ENCODE measurements around the gene ODF4. TPM values are rescaled to one million over a fixed set of nuclear protein-coding genes. Genes with fewer than 3 reads are reported as not detected.

ODF4 gene, protein sequence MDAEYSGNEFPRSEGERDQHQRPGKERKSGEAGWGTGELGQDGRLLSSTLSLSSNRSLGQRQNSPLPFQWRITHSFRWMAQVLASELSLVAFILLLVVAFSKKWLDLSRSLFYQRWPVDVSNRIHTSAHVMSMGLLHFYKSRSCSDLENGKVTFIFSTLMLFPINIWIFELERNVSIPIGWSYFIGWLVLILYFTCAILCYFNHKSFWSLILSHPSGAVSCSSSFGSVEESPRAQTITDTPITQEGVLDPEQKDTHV
- not detected in 5 replicates for total RNA-seq (2022; extraction: Qiagen RNA extraction; ENCODE audit: low read depth)

GRCh38 chr17:8339540-8339939 is at the start of gene ODF4:
Gene ODF4 (plus strand): TSS chr17:8339840. CDS start chr17:8340052, 212 bp downstream.

GRCh38 chr17:8376271-8377067 is 36.8 kb downstream of the ODF4 start, which contains the start of gene KRABD2:
Gene KRABD2 (minus strand): TSS chr17:8376704.

DNA sequence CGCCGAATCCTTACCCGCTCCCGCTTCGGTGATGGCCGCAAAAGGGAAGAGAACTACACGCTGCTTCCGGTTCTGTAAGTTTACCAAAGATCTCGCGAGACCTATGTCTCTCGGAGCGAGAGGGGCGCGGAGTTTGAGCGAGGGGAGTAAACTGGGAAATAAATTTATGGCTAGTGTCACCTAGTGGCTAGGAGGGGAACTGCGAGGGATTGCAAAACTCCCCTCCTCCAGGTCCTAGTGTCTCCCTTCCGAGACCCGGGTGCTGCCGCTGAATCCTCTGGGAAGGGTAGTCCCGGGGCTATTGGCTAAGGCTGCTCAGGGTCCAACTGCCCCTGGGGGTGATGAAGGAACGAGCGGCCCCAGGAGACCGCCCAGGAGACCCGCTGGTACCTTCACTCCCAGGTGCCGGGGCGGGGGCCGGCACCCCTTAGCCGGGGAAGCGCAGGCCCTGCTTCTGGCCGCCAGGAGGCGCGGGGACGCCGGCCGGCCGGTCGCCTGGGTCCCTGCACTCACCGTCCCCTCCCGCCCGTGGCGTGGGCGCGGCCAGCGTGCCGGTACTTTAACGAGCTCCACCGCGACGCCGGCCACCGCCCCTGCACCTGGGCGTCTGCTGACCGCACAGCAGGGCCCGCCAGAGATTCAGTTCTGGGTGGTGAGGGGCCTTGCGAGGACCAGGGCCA is 43.6 kb downstream of the ODF4 start, which contains the start of gene RPL26:
TSS of gene RPL26 (minus strand) at position 51 of the 680 bp plus-strand sequence. CDS start 883 bp downstream, outside the sequence.

Other genes starting within 250 kb of the ODF4 start
- 6.6 to 10.9 TPM (median 7.4 TPM) in 5 replicates for gene ALOXE3, start 221.3 kb upstream of the ODF4 start, total RNA-seq (2022; extraction: Qiagen RNA extraction; ENCODE audit: low read depth)
- gene HES7, start 215.7 kb upstream of the ODF4 start, total RNA-seq (2022; extraction: Qiagen RNA extraction; ENCODE audit: low read depth): 2.3 to 3.0 TPM (median 2.9 TPM) in 5 replicates
- 22.7 to 29.3 TPM (median 25.0 TPM) in 5 replicates for gene PER1, start 187.4 kb upstream of the ODF4 start, total RNA-seq (2022; extraction: Qiagen RNA extraction; ENCODE audit: low read depth)
- 21.3 to 31.2 TPM (median 26.8 TPM) in 5 replicates for gene VAMP2, start 176.9 kb upstream of the ODF4 start, total RNA-seq (2022; extraction: Qiagen RNA extraction; ENCODE audit: low read depth)
- 17.5 to 22.1 TPM (median 20.1 TPM) in 5 replicates for gene TMEM107, start 163.5 kb upstream of the ODF4 start, total RNA-seq (2022; extraction: Qiagen RNA extraction; ENCODE audit: low read depth)
- 5.6 to 8.8 TPM (median 7.6 TPM) in 5 replicates for gene BORCS6, start 149.7 kb upstream of the ODF4 start, total RNA-seq (2022; extraction: Qiagen RNA extraction; ENCODE audit: low read depth)
- 139 to 152 TPM (median 146 TPM) in 5 replicates for gene AURKB, start 129.3 kb upstream of the ODF4 start, total RNA-seq (2022; extraction: Qiagen RNA extraction; ENCODE audit: low read depth)
- gene CTC1, start 91.8 kb upstream of the ODF4 start, total RNA-seq (2022; extraction: Qiagen RNA extraction; ENCODE audit: low read depth): 11.5 to 18.6 TPM (median 15.1 TPM) in 5 replicates
- 41.2 to 50.2 TPM (median 48.6 TPM) in 5 replicates for gene PFAS, start 90.6 kb upstream of the ODF4 start, total RNA-seq (2022; extraction: Qiagen RNA extraction; ENCODE audit: low read depth)
- 39.8 to 50.9 TPM (median 44.1 TPM) in 5 replicates for gene RANGRF, start 51.2 kb upstream of the ODF4 start, total RNA-seq (2022; extraction: Qiagen RNA extraction; ENCODE audit: low read depth)
- 4.8 to 7.2 TPM (median 6.7 TPM) in 5 replicates for gene SLC25A35, start 44.4 kb upstream of the ODF4 start, total RNA-seq (2022; extraction: Qiagen RNA extraction; ENCODE audit: low read depth)
- gene ARHGEF15, start 29.6 kb upstream of the ODF4 start, total RNA-seq (2022; extraction: Qiagen RNA extraction; ENCODE audit: low read depth): not detected in 5 replicates
- gene RPL26, start 43.4 kb downstream of the ODF4 start, total RNA-seq (2022; extraction: Qiagen RNA extraction; ENCODE audit: low read depth): 3,549 to 4,766 TPM (median 3,710 TPM) in 5 replicates
- gene RNF222, start 58.0 kb downstream of the ODF4 start, total RNA-seq (2022; extraction: Qiagen RNA extraction; ENCODE audit: low read depth): not detected in 5 replicates
- 54.6 to 66.7 TPM (median 65.1 TPM) in 5 replicates for gene NDEL1, start 96.0 kb downstream of the ODF4 start, total RNA-seq (2022; extraction: Qiagen RNA extraction; ENCODE audit: low read depth)